GM21576 (cell line): ENCODE measurements around the gene LGALS12.
"Not testable (repeated sequence)": the region's sequence is repeated elsewhere in the genome, so short reads cannot be mapped to it uniquely, and the experiment has no call there.

Experiments used
- ATAC-seq: cut with Tn5 transposase; IDR thresholded peaks from one replicate; pipeline ENCODE4 v1.9.1; 2021; ENCODE audit warnings: mild to moderate bottlenecking, moderate library complexity; ENCODE audit not compliant: unreplicated experiment

Gene LGALS12

GRCh38 chr11:63532117-63532516 is 26.2 kb downstream of the LGALS12 start:
- no peak for ATAC-seq

DNA sequence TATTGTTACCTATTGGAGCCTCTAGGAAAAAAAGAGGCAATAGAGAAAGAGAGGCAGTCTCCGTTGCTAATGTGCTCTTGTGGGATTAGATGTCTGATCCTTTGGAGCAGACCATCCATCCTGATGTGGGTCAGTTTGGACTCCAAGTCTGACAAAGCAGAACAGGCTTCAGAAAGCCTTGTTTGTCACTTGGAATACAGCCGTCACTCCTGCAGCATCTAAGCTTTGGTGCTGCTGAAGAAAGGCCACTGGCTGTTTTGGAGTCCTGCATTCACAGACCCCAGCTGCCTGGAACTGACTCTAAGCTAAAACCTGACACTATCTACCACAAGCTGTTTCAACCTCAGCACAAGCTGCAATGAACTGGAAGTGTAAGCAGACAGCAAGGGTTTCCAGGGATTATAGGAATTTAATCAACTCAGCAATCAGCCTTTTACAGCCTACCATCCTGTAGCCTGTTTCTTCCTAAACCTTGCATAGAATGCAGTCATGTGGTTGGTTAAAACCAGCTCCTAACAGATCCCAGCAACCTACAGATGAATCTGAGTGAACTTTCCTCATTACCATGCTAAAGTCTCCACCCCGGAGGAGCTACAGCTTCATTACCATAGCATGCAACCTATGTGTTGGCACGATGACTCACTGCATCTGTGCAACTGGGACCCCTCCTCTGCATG is 27.1 kb downstream of the LGALS12 start:
- ATAC-seq = no peak

GRCh38 chr11:63534076-63534475 is 28.2 kb downstream of the LGALS12 start:
- no peak for ATAC-seq

- peak; percentile 37 for ATAC-seq
Observed at GRCh38 chr11:63534895-63535461, 29.1 kb downstream of the LGALS12 start.

GRCh38 chr11:63535734-63536133 is 29.9 kb downstream of the LGALS12 start:
- ATAC-seq = no peak

- ATAC-seq = no peak
Observed at GRCh38 chr11:63536669-63537292, 30.9 kb downstream of the LGALS12 start, which contains the start of gene PLAAT4. TSS of gene PLAAT4 (plus strand) at chr11:63536808. CDS start at chr11:63536869, 61 bp downstream.

- ATAC-seq = no peak
Observed at GRCh38 chr11:63537293-63538101, 31.6 kb downstream of the LGALS12 start.

GRCh38 chr11:63542506-63542905 is 36.6 kb downstream of the LGALS12 start:
- ATAC-seq = not testable (repeated sequence)

DNA sequence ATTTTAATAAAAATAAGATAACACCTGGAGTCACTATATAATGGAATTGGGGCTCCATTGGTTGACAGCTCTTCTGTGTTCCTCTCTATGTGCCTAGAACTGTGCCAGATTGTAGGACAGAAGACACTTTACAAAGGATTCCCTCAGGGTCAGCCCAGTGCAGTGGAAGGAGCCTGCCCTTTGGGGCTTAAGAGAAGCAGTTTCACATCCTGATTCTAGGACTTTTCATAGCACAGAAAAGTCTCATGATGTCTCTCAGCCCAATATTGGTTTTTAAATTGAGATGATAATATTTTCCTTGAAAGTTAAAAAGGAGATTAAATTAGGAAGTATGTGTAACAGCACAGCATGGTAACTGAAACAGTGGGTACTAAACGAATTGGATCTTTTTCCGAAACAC is 37.8 kb downstream of the LGALS12 start:
- no peak for ATAC-seq

DNA sequence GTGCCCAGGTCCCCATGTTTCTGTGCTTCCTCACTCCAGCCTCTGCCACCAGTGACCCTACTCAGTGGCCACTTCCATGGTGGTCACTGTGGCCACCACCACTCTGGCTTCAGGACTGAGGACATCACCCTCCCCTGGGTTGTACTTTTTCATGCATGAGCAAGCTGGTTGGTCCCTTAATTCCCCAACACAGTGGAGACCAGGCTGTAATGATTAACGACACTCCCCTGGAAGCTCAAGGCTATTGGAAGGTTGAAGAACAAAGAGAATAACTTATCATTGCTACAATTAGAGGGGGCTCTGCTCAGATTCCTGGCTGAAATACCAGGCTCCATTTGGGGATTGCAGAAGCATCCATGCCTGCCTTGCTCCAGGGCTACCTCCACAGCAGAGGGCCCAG is 41.2 kb downstream of the LGALS12 start:
- no peak for ATAC-seq

DNA sequence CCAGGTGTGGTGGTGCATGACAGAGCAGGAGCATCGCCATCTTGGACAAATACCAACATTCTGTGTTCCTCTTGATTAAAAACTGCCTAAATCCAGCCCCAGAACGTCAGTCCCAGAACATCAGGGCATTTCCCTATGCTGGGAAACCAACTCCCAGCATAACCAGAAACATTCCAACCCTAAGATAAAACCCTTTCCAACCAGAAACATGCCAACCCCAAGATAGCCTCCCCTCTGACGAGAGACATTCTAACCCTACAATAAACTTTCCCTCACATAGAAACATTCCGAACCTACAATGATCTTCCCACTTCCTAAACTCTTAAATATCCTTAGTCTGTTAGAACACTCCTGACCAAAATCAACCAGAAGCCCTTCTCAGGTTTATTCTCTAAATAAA is 42.3 kb downstream of the LGALS12 start:
- no peak for ATAC-seq

GRCh38 chr11:63549411-63549810 is 43.5 kb downstream of the LGALS12 start:
- ATAC-seq = no peak

GRCh38 chr11:63550156-63550700 is 44.3 kb downstream of the LGALS12 start:
- ATAC-seq = not testable (repeated sequence)

GRCh38 chr11:63551091-63551888 is 45.4 kb downstream of the LGALS12 start:
- no peak for ATAC-seq

- no peak for ATAC-seq
Observed at GRCh38 chr11:63551889-63552266, 46.0 kb downstream of the LGALS12 start.

- ATAC-seq = no peak
Observed at GRCh38 chr11:63552921-63553320, 47.0 kb downstream of the LGALS12 start.

GRCh38 chr11:63553759-63554158 is 47.9 kb downstream of the LGALS12 start:
- peak; percentile 79 for ATAC-seq

DNA sequence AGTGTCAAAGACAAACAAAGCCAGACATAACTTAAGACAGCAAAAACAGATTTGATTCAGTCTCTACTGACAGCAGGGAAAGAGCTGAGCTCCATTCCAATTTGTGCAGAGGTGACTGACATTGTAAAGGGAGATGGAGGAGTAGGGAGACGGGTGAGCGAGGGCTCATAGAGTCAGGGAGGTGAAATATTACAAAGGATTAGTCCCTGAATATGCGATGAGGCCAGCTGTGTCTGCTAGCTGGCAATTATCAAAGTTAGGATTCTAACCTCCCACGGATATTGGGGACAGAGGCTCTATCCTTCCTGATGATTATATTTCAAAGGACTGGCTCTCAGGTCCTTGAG is 49.0 kb downstream of the LGALS12 start:
- no peak for ATAC-seq

- ATAC-seq = no peak
Observed at GRCh38 chr11:63556404-63557013, 50.6 kb downstream of the LGALS12 start.

- ATAC-seq = no peak
Observed at GRCh38 chr11:63557570-63557969, 51.7 kb downstream of the LGALS12 start.
